Measurements from ENCODE around the gene ACY1. TPM values are rescaled to one million over a fixed set of nuclear protein-coding genes. Genes with fewer than 3 reads are reported as not detected.

ACY1 gene
- total RNA-seq, 1 experiment from 2014 or later = 50.3 TPM

GRCh38 chr3:51974963-51975851 is 8.1 kb upstream of the ACY1 start, which contains the start of gene ABHD14A:
TSS of gene ABHD14A (plus strand) at chr3:51975064. CDS start at chr3:51975136, 72 bp downstream.
- intact Hi-C loops (cut with micrococcal nuclease; ENCODE audit: unreplicated experiment) = loop anchor here (2.0 kb wide), 1 partner anchor 32 kb away; the partner anchor contains the start of gene PARP3
- ChIA-PET CTCF (no interaction called here), POLR2A (no interaction called here)
- Histone ChIP-seq H3K27me3 (ENCODE audit: control insufficient read depth, insufficient read depth, low read length) (no peaks in the 10 kb centered on the region), H3K4me1 (ENCODE audit: control insufficient read depth, insufficient read depth, low read length) (peaks cover 19% of the 10 kb centered on the region), H3K36me3 (ENCODE audit: control insufficient read depth, insufficient read depth, low read length) (no peaks in the 10 kb centered on the region; the same call in 1 of the 2 replicates), H3K9me3 (ENCODE audit: control insufficient read depth, insufficient read depth, low read depth, low read length) (no peaks in the 10 kb centered on the region), H3K4me3 (ENCODE audit: low read depth in 2 of 2, low read length in 2 of 2) (peak within 1 kb of the TSS; percentile 76 to 79), H3K27ac (ENCODE audit: low read length) (peak within 1 kb of the TSS; percentile 91)
- no peak for DNase-seq (ENCODE audit: low read depth, low spot score)
- no TSS peak for BruUV-seq (replicated peaks)
- peak; percentile 73 for ATAC-seq
- in situ Hi-C loops (cut with HindIII; ENCODE audit: low pct_unique_long_range_greater_than_20kb, low sequenced_read_pairs) = no loop called here
- TF ChIP-seq SIN3A (IDR thresholded peaks at IDR 0.05; ENCODE audit: borderline replicate concordance, insufficient read depth, low read depth, low read length) (no peak), POLR2AphosphoS5 (IDR thresholded peaks at IDR 0.05; ENCODE audit: low read depth, low read length) (peak; percentile 42; the same call in 1 of the 2 replicates)

GRCh38 chr3:51975852-51976549 is 7.3 kb upstream of the ACY1 start:
- ATAC-seq = no peak
- Histone ChIP-seq H3K27ac (ENCODE audit: low read length) (no peak overlapping the region), H3K27me3 (ENCODE audit: control insufficient read depth, insufficient read depth, low read length) (no peaks in the 10 kb centered on the region), H3K9me3 (ENCODE audit: control insufficient read depth, insufficient read depth, low read depth, low read length) (no peaks in the 10 kb centered on the region), H3K4me1 (ENCODE audit: control insufficient read depth, insufficient read depth, low read length) (peaks cover 13% of the 10 kb centered on the region), H3K4me3 (ENCODE audit: low read depth in 2 of 2, low read length in 2 of 2) (peak overlapping the region; percentile 76 to 79; a peak in 3 of 4 replicates), H3K36me3 (ENCODE audit: control insufficient read depth, insufficient read depth, low read length) (no peaks in the 10 kb centered on the region; the same call in 1 of the 2 replicates)
- intact Hi-C loops (cut with micrococcal nuclease; ENCODE audit: unreplicated experiment) (loop anchor here (2.0 kb wide), 1 partner anchor 33 kb away; the partner anchor contains the start of gene PARP3), in situ Hi-C loops (cut with HindIII; ENCODE audit: low pct_unique_long_range_greater_than_20kb, low sequenced_read_pairs) (no loop called here)
- ChIA-PET CTCF (no interaction called here), POLR2A (no interaction called here)
- no peak for TF ChIP-seq SIN3A (IDR thresholded peaks at IDR 0.05; ENCODE audit: borderline replicate concordance, insufficient read depth, low read depth, low read length)
- TF ChIP-seq REST (IDR thresholded peaks at IDR 0.05; ENCODE audit: insufficient read depth in 1 of 2, low read depth in 2 of 2, low read length in 1 of 2) = no peak
- TF ChIP-seq TCF7L2 (IDR thresholded peaks at IDR 0.05; ENCODE audit: low read depth, low read length) = no peak
- TF ChIP-seq CTCF (IDR thresholded peaks at IDR 0.05) = 0 out of 2 replicates have a peak, but pooled peaks have one; percentile 3
- TF ChIP-seq POLR2AphosphoS5 (IDR thresholded peaks at IDR 0.05; ENCODE audit: low read depth, low read length) = no peak
- DNase-seq (ENCODE audit: low read depth, low spot score) = no peak
- BruUV-seq (replicated peaks) = no TSS peak

All from Panc1 (cell line).